Measurements from ENCODE around the gene ADCY7.
"Not testable (repeated sequence)": the region's sequence is repeated elsewhere in the genome, so short reads cannot be mapped to it uniquely, and the experiment has no call there.

Gene ADCY7

GRCh38 chr16:50266337-50267091 is at the start of gene ADCY7:
Gene ADCY7 (plus strand): TSS chr16:50266551. CDS start chr16:50288180, 21,629 bp downstream.
- DNase-seq, result peak; percentile 84

DNA sequence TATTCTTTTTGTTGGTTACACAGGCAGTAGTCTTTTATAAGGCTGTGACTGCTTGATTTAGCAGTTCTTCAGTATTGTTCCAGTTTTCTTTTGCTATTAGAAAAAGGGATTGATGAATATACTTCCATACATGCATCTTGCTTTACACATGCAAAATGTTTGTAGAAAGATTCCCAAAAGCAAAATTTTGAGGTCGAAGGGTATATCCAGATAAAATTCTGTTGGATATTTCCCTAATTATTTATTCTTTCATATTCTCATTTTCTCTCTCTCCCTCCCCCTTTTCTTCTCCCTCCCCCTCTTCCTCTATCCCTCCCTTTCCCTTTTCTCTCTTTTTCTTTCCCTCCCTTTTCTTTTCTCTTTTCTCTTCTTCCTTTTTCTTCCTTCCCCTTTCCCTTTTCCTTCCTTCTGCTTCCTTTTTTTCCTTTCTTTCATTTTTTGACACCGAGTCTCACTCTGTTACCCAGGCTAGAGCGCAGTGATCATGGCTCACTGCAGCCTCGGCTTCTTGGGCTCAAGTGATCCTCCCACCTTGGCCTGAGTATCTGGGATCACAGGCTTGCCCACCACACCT is 46.9 kb upstream of the ADCY7 start:
- no peak for DNase-seq

DNA sequence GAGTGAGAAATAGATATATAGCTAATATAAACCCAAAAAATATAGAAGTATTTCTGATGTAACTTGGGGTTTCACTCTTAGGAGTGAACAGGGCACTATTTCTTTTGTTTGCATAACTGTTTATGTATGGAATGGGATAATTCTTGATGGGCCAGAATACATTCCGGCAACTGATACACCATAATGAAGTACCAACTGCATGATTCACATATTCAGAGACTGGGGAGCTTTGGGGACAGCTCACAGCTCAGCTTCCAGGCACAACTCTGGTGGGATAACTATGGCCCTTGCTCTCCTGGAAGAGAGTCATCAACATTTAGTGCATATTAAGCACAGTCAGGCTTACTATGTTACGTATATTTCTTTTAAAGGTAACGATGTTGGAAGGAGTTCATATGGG is 42.1 kb upstream of the ADCY7 start:
- no peak for DNase-seq

GRCh38 chr16:50227120-50227519 is 39.2 kb upstream of the ADCY7 start:
- DNase-seq, result no peak

GRCh38 chr16:50227665-50228064 is 38.7 kb upstream of the ADCY7 start:
- no peak for DNase-seq

GRCh38 chr16:50228364-50228868 is 37.9 kb upstream of the ADCY7 start:
- no peak for DNase-seq

DNA sequence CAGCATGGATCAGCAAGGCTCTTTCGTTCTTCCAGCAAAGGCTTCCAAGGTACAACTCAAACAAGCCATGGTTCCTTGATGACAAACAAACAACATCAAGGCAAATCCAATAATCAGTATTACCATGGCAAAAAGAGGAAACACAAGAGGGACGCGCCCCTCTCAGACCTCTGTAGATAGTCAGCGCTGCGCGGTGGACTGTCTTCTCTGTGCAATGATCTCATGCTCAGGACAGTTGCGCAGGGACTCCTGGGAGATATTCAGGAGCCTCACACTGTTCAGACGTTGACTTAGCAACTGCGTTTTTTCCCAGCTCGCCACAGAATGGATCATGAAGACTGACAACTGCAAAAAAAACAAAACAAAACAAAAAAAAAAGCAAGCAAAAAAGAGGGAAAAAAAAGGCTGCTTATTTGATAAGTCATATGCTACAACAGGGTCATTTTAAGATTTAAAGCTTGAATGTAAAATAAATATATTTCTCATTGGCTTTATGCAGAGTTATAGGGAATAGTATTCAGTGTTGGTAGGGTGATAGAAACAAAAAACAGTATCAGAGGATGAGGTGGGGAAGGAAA is 37.1 kb upstream of the ADCY7 start:
- DNase-seq, result no peak

- DNase-seq, result no peak
Measured at GRCh38 chr16:50234771-50235556, 31.4 kb upstream of the ADCY7 start.

DNA sequence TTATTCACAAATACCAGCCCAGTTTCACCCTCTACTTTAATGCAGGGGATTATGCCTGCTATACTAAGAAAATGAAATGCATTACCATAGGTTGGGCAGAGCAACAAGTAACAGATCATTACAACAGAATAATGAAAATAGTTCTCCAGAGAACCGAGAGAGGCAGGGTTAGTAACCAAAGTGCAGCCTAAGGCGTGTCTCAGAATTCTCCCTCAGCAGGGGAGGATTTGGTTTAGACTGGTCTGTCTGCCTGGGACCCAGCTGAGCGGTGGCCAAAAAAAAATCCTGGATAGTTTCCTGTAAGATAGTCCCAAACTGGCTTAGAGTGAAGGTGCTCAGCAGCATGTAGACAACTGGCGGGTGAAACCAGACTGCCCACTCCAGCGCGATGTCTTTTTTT is 30.8 kb upstream of the ADCY7 start:
- DNase-seq, result no peak

GRCh38 chr16:50238314-50238713 is 28.0 kb upstream of the ADCY7 start:
- DNase-seq, result no peak

- DNase-seq, result no peak
Measured at GRCh38 chr16:50238868-50239301, 27.5 kb upstream of the ADCY7 start.

DNA sequence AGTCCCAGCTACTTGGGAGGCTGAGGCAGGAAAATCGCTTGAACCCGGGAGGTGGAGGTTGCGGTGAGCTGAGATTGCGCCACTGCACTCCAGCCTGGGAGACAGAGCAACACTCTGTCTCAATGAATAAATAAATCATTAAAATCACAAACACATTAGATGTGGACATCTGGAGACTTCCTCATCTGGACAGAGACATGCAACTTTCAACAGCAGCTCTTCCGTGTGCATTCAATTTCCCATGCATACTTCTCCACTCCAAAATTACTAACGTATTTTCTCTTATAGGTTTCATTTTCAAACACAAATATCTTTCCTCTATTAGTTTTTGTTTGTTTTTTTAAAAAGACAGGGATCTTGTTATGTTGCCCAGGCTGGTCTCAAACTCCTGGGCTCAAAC is 23.3 kb upstream of the ADCY7 start:
- DNase-seq, result not testable (repeated sequence)

- DNase-seq, result no peak
Measured at GRCh38 chr16:50244140-50244503, 22.2 kb upstream of the ADCY7 start.

DNA sequence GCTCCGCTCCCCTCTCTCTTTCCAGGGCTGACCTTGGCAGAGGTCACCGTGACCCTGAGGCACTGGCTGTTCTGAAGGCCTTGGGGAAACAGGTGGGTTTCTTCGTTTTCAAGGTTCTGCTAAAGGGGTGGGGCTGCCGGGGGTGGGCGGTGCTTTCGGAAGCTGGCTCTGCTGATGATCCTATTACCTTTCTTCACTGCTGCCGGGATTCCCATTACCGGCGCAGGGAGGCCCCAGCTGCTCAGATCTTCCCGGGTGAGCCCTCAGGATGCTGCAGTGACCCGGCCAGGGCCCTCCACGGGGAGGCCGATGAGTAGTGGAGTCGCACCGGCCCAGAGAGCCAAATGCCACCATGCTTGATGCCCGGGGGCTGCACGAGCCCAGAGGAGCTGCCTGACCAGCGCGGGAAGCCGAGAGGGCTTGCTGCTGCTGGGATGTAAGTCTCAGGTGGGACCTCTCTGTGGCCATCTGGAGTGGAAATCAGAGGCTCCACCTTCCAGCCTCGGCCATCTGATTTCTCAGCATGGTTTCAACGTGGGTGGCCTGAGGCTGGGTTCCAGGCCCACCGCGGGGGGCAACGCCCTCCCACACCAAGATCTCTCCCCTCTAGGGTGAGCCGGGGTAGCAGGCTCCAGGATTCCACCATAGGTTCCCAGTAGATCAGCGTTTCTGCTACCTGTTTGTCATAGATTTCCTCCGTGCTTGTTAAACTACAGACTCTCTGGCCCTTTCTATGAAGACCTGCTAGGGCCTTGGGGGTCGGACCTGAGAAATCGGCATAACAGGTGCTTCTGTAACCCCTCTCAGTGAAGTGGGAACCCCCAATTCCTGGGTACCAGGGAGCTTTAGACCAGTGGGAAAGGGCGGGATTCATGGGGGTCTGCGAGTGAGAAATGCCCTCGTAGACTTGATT is 21.6 kb upstream of the ADCY7 start:
- DNase-seq, result no peak

GRCh38 chr16:50245417-50246298 is 20.7 kb upstream of the ADCY7 start:
- DNase-seq, result peak; percentile 61

DNA sequence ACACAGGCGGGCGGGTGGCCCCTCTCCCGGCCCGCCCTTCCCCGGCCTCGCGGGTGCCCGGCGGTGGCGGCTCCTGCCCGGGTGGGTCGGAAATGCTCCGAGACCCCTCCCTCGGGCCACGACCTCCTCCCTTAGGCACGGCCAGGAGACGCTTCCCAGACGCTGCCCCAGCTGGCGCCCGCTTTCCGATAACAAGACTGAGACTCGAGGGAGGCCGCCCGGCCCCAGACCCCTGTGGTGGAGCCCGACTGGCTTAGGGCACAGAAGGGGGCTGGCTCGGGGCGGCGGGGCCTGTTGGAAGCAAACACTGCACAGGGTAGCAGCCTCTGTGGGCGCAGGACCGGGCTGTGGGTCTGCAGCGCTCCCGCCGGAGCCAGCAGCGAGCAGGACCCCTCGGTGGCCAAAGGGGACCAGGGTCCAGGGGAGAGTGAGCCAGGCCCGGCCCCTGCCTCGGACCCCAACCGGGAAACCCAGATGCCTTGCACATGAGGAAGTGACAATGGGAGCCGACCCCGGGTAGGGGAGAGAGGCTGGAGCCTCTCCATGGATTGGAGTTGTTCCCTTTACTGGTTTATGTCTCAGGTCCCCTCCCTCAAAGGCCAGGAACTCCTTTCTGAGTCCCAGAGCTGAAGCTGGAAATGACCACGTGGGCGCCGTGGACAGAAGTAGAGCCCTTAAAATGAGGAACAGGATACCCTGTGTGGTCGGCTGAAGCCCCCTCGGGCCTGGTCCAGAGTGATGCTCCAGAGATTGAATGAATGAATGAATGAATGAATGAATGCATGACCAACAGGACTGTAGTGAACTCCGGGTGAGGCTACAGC is 19.8 kb upstream of the ADCY7 start:
- peak; percentile 35 for DNase-seq

- no peak for DNase-seq
Measured at GRCh38 chr16:50247123-50247905, 19.0 kb upstream of the ADCY7 start.

- no peak for DNase-seq
Measured at GRCh38 chr16:50247906-50248608, 18.3 kb upstream of the ADCY7 start.

- no peak for DNase-seq
Measured at GRCh38 chr16:50248845-50249244, 17.5 kb upstream of the ADCY7 start.
